GM12891 (cell line): ENCODE measurements around the gene ISG15.

Source experiments
- PAX5 ChIP-seq: IDR thresholded peaks from 2 replicates; pipeline ENCODE4 v1.6.1; 2011; ENCODE audit warnings: low read length, moderate library complexity, mild to moderate bottlenecking; ENCODE audit not compliant: insufficient read depth, severe bottlenecking
- POLR2A ChIP-seq: IDR thresholded peaks from 2 replicates; pipeline ENCODE4 v1.6.1; 2011; ENCODE audit warnings: low read depth, low read length, control low read depth
- POLR2AphosphoS5 ChIP-seq: IDR thresholded peaks from 2 replicates; pipeline ENCODE4 v1.6.1; 2011; ENCODE audit warnings: low read depth, low read length, control low read depth
- POU2F2 ChIP-seq: IDR thresholded peaks from 2 replicates; pipeline ENCODE4 v1.6.1; 2011; ENCODE audit warnings: low read depth, mild to moderate bottlenecking, control low read depth, low read length, moderate library complexity
- SPI1 ChIP-seq: IDR thresholded peaks from 2 replicates; pipeline ENCODE4 v1.6.1; 2011; ENCODE audit warnings: low read depth, low read length, control low read depth
- TAF1 ChIP-seq: IDR thresholded peaks from 2 replicates; pipeline ENCODE4 v1.6.1; 2011; ENCODE audit warnings: low read depth, low read length, control low read depth

DNA sequence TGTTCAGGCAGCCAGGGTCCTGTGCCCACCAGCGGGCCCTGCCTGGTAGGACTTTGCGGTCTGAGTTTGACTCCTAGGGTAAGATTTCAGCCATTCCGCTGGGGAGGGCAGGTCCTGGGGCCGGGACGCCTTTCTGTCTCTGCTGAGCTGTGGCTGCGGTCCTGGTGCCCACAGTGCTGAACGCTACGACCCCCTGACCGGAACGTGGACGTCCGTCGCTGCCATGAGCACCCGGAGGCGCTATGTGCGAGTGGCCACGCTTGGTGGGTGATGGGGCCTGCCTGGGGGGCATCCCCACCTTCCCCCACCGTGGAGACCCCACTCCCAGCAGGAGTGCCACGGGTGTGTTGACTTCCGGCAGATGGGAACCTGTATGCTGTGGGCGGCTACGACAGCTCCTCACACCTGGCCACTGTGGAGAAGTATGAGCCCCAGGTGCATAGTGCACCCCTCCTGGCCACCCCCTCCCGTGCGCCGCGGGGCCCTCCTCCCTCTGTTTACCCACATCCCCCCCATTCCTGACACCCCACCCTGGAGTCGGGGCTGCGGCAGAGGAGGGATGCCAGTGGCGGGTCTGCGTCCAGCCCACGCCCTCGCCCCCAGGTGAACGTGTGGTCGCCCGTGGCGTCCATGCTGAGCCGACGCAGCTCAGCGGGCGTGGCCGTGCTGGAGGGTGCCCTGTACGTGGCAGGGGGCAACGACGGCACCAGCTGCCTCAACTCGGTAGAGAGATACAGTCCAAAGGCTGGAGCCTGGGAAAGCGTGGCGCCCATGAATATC lies 49.4 kb upstream of the ISG15 start:
- TF ChIP-seq SPI1: no peak
- no peak for TF ChIP-seq POLR2AphosphoS5
- no peak for TF ChIP-seq POLR2A
- TF ChIP-seq TAF1: no peak
- TF ChIP-seq POU2F2: no peak
- TF ChIP-seq PAX5: no peak
